ENCODE measurements around the gene SEMA7A.

SEMA7A gene

GRCh38 chr15:74384881-74385643 lies 48.7 kb downstream of the SEMA7A start:
- no peak for DNase-seq

- no peak for DNase-seq
Observed at GRCh38 chr15:74384566-74384880, 49.2 kb downstream of the SEMA7A start.

GRCh38 chr15:74383695-74384565 lies 49.8 kb downstream of the SEMA7A start:
- no peak for DNase-seq

DNA sequence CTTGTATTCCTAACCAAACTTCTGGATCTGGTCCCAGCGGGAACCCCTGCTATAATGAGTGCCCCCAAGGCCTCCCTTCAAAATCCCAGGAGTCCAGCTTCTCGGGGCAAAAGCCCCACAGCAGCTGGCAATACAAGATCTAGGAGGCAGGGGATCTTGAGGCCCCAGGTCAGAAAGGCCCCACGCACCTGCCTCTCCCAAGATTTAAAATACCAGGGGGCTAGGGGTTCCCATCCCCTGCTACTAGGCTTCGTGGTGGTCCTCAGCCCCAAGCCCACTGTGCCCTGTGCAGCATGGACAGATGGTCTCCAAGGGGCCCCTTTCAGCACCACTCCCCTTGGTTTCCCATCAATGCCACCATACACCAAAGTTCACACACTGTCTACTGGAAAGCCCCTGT lies 50.5 kb downstream of the SEMA7A start:
- DNase-seq = no peak

- DNase-seq = peak; percentile 3
Observed at GRCh38 chr15:74382004-74382816, 51.5 kb downstream of the SEMA7A start.

DNA sequence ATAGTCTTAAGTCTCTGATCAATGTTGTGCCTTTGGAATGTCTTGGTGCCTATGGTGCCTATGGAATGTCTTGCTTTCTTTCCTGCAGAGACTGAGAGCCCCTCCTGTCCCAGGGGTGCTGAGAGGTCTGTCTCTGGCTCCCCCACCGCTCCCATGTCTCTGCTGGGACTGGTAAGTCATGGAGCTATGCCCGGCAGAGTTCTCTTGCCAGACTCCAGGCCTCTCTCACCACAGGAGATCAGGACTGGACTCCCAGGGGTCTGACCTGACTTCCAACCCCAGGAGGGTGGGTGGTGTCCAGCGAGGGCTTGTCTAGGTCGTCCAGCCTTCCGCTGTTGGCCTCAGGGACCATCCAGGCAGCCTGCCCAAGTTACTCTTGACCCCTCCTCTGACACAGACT lies 52.3 kb downstream of the SEMA7A start:
- DNase-seq = no peak

DNA sequence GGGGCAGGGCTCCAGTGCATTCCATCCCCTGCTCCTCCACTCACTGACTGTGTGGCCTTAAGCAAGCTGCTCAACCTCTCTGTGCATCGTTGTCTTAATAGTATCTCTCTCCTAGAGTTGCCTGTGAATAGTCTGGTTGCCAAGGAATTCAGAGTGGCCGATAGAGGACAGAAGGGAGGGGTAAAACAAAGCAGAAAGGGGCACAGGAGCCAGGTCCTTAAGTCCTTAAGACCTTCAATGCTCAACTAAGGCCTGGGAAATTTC lies 52.6 kb downstream of the SEMA7A start:
- DNase-seq = no peak

DNA sequence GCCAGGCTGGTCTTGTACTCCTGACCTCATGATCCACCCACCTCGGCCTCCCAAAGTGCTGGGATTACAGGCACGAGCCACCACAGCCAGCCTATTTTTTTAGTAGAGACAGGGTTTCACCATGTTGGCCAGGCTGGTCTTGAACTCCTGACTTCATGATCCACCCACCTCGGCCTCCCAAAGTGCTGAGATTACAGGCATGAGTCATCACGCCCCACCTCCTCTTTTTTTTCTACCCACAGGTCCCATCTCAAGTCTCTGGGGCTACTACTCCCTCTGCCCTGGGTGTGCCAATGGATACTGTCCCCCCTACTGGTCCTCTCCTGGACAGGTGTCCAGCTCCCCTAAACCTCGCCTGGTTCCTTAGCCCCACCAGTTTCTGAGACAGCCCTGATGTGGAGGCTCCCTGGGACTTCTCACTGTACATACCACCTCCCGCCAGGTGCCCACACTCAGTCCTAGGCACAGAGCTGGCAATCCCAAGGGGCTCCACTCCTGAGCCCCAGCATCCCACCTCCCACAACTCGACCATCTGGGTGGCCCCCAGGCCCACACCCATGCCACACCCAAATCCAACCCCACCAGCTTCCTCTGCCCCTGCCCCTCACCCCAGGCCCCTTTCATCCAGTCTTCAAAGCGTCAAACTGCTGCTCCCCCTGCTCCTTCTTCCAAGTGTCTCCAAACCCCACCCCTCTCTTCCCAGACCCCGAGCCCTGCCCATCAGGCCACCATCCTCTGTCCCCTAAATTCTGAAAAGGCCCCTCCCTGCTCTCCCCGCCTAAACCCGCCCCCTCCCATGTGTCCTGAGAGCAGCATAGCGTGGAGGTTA lies 53.2 kb downstream of the SEMA7A start:
- no peak for DNase-seq

DNA sequence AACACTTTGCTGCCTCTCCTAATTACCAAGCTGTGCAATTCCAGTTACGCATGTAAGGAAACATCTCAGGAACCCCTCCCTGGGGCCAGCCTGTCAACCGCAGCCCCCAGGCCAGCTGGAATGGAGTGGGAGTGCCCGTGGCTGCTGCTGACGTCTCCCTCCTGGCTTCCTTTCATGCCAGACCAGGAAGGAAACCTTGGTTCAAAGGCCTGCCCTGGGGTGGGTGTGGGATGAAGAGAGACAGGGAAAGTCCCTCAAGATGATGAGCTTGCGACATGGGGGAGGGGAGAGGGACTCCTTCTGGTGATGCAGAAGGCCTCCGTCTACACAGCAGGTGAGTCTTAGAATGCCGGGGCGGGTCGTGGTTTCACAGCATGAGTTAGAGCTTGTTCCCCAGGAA lies 54.9 kb downstream of the SEMA7A start:
- DNase-seq = no peak

DNA sequence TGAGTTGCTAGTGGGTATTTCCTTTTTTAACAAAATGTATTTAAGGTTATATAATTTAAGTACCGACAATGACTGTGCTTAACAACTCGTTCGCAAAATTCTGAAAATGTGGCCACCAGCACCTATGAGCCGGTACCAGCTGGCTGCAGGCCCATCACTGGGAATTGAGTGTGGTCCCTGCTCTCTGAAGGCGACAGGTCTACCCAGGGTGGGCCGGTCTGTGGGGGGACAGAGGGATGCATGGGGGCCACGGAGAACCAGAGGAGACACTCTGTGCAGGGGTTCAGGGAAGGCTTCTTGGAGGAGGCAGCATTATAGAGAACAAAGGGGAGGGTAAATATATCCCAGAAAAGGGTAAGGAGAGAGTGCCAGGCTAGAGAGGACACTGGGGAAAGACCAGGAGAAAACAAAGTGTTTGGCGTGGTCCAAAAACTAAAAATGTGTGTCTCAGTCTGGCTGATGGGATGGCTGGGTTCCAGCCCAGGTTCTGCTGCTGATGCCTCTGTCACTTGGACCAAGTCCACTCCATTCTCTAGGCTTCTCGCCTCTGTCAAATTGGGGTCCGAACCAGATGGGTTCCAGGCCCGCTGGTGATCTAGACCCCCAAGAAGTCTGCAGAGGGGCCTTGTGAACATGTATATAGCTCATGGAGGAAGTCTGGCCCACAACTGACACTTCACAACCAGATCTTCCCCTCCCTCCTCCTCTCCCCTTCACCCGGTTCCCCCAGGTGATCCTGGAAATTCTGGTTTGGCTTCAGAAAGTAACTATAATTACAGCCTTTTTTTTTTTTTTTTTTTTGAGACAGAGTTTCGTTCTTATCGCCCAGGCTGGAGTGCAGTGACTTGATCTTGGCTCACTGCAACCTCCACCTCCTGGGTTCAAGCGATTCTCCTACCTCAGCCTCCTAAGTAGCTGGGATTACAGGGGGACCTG lies 55.7 kb downstream of the SEMA7A start:
- no peak for DNase-seq

GRCh38 chr15:74376825-74377581 lies 56.8 kb downstream of the SEMA7A start:
- DNase-seq = no peak

GRCh38 chr15:74376226-74376625 lies 57.5 kb downstream of the SEMA7A start:
- no peak for DNase-seq

DNA sequence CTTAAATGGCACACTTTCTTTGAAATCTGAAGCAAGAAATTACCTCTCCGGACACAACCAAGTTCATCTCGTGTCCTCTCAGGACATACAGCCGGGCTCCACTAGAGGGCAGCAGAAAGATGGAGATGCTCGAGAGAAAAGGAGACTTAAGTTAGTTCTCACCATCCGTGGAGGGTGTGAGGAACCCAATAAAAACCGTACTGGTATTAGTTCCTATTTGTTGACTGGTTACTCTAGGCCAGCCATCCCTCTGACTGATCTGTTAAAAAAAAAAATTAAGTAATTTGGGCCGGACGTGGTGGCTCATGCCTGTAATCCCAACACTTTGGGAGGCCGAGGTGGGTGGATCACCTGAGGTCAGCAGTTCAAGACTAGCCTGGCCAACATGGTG lies 58.5 kb downstream of the SEMA7A start:
- peak; percentile 12 for DNase-seq

- DNase-seq = no peak
Observed at GRCh38 chr15:74374648-74375302, 59.0 kb downstream of the SEMA7A start.

DNA sequence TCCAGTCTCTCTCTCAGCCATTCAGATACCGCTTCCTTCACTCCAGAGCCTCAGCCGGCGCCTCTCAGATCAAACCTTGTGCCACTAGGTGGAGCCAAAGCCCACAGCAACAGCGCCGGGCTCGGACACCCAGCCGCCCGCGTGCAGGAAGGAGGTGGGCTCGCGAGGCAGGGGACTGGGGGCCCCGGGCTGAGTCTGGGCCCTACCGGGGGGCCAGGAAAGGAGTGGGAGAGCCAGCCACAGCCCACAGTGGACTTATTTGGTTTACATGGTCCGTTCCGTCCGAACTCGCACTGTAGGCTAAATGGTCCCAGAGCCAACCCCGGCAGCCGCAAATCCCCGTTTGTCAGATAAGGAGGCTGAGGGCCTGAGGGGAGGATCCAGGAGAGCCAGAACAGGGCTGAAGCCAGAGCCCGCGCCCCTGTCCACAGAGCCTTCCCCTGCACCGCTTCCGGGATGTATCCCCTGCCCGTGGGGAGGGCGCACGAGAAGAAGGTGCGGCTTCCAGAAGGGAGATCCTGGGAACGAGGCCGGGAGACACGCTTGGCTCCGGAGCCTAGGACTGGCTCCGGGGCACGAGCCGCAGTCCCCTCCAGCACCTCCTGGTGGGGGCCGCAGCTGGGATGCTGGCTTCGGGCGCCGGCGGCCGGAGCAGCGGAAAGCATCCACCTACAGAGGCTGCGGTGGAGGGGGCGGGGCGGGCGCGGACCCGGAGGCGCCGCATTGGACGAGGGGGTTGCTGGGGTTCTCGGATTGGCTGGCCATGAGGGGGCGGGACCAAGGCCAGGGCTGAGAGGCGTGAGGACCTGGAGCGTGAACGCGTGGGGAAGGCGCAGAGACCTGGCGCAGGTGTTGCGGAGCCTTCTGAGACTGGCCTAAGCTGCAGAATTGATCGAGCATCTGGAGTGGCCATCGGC lies 59.8 kb downstream of the SEMA7A start:
- DNase-seq = peak; percentile 25

DNA sequence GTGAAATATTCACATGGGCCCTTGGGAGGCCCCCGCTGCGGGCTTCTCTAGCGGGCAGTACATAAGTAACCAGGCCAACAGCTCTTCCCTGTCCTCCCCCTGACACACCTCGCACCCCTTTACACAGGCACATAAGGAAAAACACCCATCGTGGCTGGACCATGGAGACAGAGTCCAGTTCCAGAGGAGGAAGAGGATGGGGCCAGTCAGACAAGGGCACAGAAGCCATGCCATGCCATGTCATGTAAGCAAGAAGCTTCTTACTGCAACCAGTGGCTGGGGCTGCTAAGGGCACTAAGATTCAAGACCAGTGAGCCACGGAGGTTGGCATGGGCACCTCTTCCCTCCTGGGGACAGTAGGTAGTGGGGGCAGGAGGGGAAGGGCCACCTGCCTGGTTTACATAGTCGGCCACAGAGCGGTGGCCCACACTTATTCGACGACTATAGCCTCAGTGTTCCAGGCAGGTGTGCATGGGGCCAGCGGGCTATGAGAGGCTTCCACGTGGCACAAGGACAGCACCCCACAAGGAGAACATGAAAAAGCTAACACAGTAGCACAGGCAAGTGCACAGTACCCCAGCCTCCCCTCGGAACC lies 60.6 kb downstream of the SEMA7A start:
- no peak for DNase-seq

- DNase-seq = no peak
Observed at GRCh38 chr15:74370471-74370870, 63.3 kb downstream of the SEMA7A start.

- no peak for DNase-seq
Observed at GRCh38 chr15:74369756-74370155, 64.0 kb downstream of the SEMA7A start.

Data from NCI-H2029 treated with DMSO at 0.1 percent for 48 hours (cell line).